ENCODE results near the gene LAMTOR5. TPM values are rescaled to one million over a fixed set of nuclear protein-coding genes. Genes with fewer than 3 reads are reported as not detected.
A peak's percentile ranks its signal among the peaks of the same experiment; 100 is the strongest.
"Not testable (repeated sequence)": the region's sequence is repeated elsewhere in the genome, so short reads cannot be mapped to it uniquely, and the experiment has no call there.

Gene LAMTOR5
- total RNA-seq, 1 experiment from 2014 or later: 141 TPM

- not testable (repeated sequence) for H3K9me3 ChIP-seq (replicated peaks); DNase-seq; H3K4me3 ChIP-seq; H3K27ac ChIP-seq; H3K4me1 ChIP-seq; H3K36me3 ChIP-seq
- peaks cover 50% of the 10 kb centered on the region for H3K27me3 ChIP-seq
Observed at GRCh38 chr1:110437645-110438299, 30.3 kb upstream of the LAMTOR5 start.

GRCh38 chr1:110436635-110437034 lies 29.1 kb upstream of the LAMTOR5 start:
- no peak for DNase-seq

GRCh38 chr1:110434946-110435345 lies 27.5 kb upstream of the LAMTOR5 start:
- no peak for DNase-seq
- Histone ChIP-seq H3K36me3 (no peaks in the 10 kb centered on the region), H3K4me1 (no peaks in the 10 kb centered on the region), H3K4me3 (no peak overlapping the region), H3K9me3 (replicated peaks) (no peaks in the 10 kb centered on the region), H3K27ac (no peak overlapping the region), H3K27me3 (peaks cover 36% of the 10 kb centered on the region)

More at GRCh38 chr1:110436635-110437034, 29.1 kb upstream of the LAMTOR5 start:
- H3K9me3 ChIP-seq (replicated peaks): no peaks in the 10 kb centered on the region
- H3K27ac ChIP-seq: no peak overlapping the region
- H3K36me3 ChIP-seq: no peaks in the 10 kb centered on the region
- peaks cover 45% of the 10 kb centered on the region for H3K27me3 ChIP-seq
- no peak overlapping the region for H3K4me3 ChIP-seq
- H3K4me1 ChIP-seq: no peaks in the 10 kb centered on the region

- no peak for DNase-seq
- H3K36me3 ChIP-seq: no peaks in the 10 kb centered on the region
- H3K27ac ChIP-seq: no peak overlapping the region
- H3K4me3 ChIP-seq: no peak overlapping the region
- H3K9me3 ChIP-seq (replicated peaks): no peaks in the 10 kb centered on the region
- H3K27me3 ChIP-seq: peaks cover 37% of the 10 kb centered on the region
- no peaks in the 10 kb centered on the region for H3K4me1 ChIP-seq
Observed at GRCh38 chr1:110433803-110434202, 26.3 kb upstream of the LAMTOR5 start.

GRCh38 chr1:110433213-110433612 lies 25.7 kb upstream of the LAMTOR5 start:
- DNase-seq: no peak

GRCh38 chr1:110430901-110431300 lies 23.4 kb upstream of the LAMTOR5 start:
- no peaks in the 10 kb centered on the region for H3K9me3 ChIP-seq (replicated peaks)
- H3K4me3 ChIP-seq: no peak overlapping the region
- peaks cover 23% of the 10 kb centered on the region for H3K27me3 ChIP-seq
- H3K27ac ChIP-seq: no peak overlapping the region
- no peak for DNase-seq
- no peaks in the 10 kb centered on the region for H3K36me3 ChIP-seq
- no peaks in the 10 kb centered on the region for H3K4me1 ChIP-seq

More at GRCh38 chr1:110433213-110433612, 25.7 kb upstream of the LAMTOR5 start:
- no peaks in the 10 kb centered on the region for H3K9me3 ChIP-seq (replicated peaks)
- no peaks in the 10 kb centered on the region for H3K36me3 ChIP-seq
- no peaks in the 10 kb centered on the region for H3K4me1 ChIP-seq
- H3K27me3 ChIP-seq: peaks cover 31% of the 10 kb centered on the region
- H3K4me3 ChIP-seq: no peak overlapping the region
- no peak overlapping the region for H3K27ac ChIP-seq

- H3K4me3 ChIP-seq: no peak overlapping the region
- H3K36me3 ChIP-seq: no peaks in the 10 kb centered on the region
- no peaks in the 10 kb centered on the region for H3K9me3 ChIP-seq (replicated peaks)
- no peak for DNase-seq
- H3K27ac ChIP-seq: no peak overlapping the region
- H3K4me1 ChIP-seq: no peaks in the 10 kb centered on the region
- H3K27me3 ChIP-seq: peaks cover 19% of the 10 kb centered on the region
Observed at GRCh38 chr1:110430366-110430765, 22.9 kb upstream of the LAMTOR5 start.

- no peak for DNase-seq
- H3K9me3 ChIP-seq (replicated peaks): no peaks in the 10 kb centered on the region
- H3K4me1 ChIP-seq: no peaks in the 10 kb centered on the region
- no peaks in the 10 kb centered on the region for H3K36me3 ChIP-seq
- no peak overlapping the region for H3K4me3 ChIP-seq
- no peak overlapping the region for H3K27ac ChIP-seq
- H3K27me3 ChIP-seq: peaks cover 12% of the 10 kb centered on the region
Observed at GRCh38 chr1:110428946-110429345, 21.5 kb upstream of the LAMTOR5 start.

GRCh38 chr1:110426854-110427253 lies 19.4 kb upstream of the LAMTOR5 start:
- Histone ChIP-seq H3K27me3 (peaks cover 12% of the 10 kb centered on the region), H3K4me3 (no peak overlapping the region), H3K9me3 (replicated peaks) (no peaks in the 10 kb centered on the region), H3K27ac (no peak overlapping the region), H3K36me3 (no peaks in the 10 kb centered on the region), H3K4me1 (no peaks in the 10 kb centered on the region)
- DNase-seq: no peak

GRCh38 chr1:110425612-110426152 lies 18.2 kb upstream of the LAMTOR5 start:
- Histone ChIP-seq H3K9me3 (replicated peaks) (no peaks in the 10 kb centered on the region), H3K4me3 (no peak overlapping the region), H3K36me3 (no peaks in the 10 kb centered on the region), H3K4me1 (no peaks in the 10 kb centered on the region), H3K27me3 (peaks cover 12% of the 10 kb centered on the region), H3K27ac (no peak overlapping the region)
- peak in 1 of 2 experiments; percentile 5 for DNase-seq

- DNase-seq: peak; percentile 12 to 18
- Histone ChIP-seq H3K27ac (no peak overlapping the region), H3K36me3 (no peaks in the 10 kb centered on the region), H3K4me1 (no peaks in the 10 kb centered on the region), H3K9me3 (replicated peaks) (no peaks in the 10 kb centered on the region), H3K27me3 (peaks cover 12% of the 10 kb centered on the region), H3K4me3 (no peak overlapping the region)
Observed at GRCh38 chr1:110424699-110425611, 17.5 kb upstream of the LAMTOR5 start.

- H3K4me3 ChIP-seq: no peak overlapping the region
- no peak for DNase-seq
Observed at GRCh38 chr1:110420874-110421793, 13.6 kb upstream of the LAMTOR5 start.

GRCh38 chr1:110420023-110420662 lies 12.6 kb upstream of the LAMTOR5 start:
- Histone ChIP-seq H3K36me3 (no peaks in the 10 kb centered on the region), H3K27ac (no peak overlapping the region), H3K4me3 (no peak overlapping the region), H3K9me3 (replicated peaks) (no peaks in the 10 kb centered on the region), H3K4me1 (no peaks in the 10 kb centered on the region), H3K27me3 (no peaks in the 10 kb centered on the region)
- no peak for DNase-seq

More at GRCh38 chr1:110420874-110421793, 13.6 kb upstream of the LAMTOR5 start:
- H3K4me1 ChIP-seq: no peaks in the 10 kb centered on the region
- H3K27me3 ChIP-seq: no peaks in the 10 kb centered on the region; the same call in 1 of the 2 replicates
- H3K27ac ChIP-seq: no peak overlapping the region
- no peaks in the 10 kb centered on the region for H3K36me3 ChIP-seq
- no peaks in the 10 kb centered on the region for H3K9me3 ChIP-seq (replicated peaks)

GRCh38 chr1:110418729-110419128 lies 11.2 kb upstream of the LAMTOR5 start:
- Histone ChIP-seq H3K9me3 (replicated peaks) (no peaks in the 10 kb centered on the region), H3K4me1 (no peaks in the 10 kb centered on the region), H3K36me3 (no peaks in the 10 kb centered on the region), H3K4me3 (no peak overlapping the region), H3K27me3 (no peaks in the 10 kb centered on the region), H3K27ac (no peak overlapping the region)
- no peak for DNase-seq
